ENCODE results near the gene KIRREL3.

Gene KIRREL3

DNA sequence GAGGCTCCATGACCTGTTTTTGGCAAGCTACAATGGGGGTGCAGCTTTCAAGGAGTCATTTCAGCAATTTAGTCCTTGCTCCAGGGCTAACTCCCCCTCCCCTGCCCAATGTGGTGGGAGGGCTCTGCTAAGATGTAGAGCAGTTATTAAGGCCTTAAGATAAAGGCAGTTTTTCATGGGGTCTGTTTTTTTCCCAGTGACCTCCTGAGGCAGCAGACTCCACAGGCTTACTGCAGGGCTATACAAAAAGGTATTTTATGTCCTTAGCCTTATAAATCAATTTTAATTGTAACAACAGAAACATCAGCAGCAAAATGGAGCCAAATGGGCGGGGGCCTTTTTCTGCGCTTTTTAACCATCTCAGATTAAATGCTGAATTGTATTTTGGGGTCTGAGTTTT is 192.3 kb downstream of the KIRREL3 start:
- no peak overlapping the region for H3K4me3 ChIP-seq (ENCODE audit: low read length)
- H3K27ac ChIP-seq (ENCODE audit: low read depth, low read length): no peak overlapping the region
- H3K36me3 ChIP-seq (ENCODE audit: insufficient read depth, low read length): no peaks in the 10 kb centered on the region
- H3K27me3 ChIP-seq (ENCODE audit: insufficient read depth, low read length): no peaks in the 10 kb centered on the region
- no peak overlapping the region for H3K9ac ChIP-seq (ENCODE audit: low read depth, low read length)
- no peaks in the 10 kb centered on the region for H3K9me3 ChIP-seq (ENCODE audit: insufficient read depth, low read depth, low read length)
- WGBS: 100% methylated on average over 1 of the region's 2 CpGs
- H3K4me1 ChIP-seq (ENCODE audit: insufficient read depth, low read length): 0 out of 2 replicates have a peak, but pooled peaks cover 8% of the 10 kb centered on the region

DNA sequence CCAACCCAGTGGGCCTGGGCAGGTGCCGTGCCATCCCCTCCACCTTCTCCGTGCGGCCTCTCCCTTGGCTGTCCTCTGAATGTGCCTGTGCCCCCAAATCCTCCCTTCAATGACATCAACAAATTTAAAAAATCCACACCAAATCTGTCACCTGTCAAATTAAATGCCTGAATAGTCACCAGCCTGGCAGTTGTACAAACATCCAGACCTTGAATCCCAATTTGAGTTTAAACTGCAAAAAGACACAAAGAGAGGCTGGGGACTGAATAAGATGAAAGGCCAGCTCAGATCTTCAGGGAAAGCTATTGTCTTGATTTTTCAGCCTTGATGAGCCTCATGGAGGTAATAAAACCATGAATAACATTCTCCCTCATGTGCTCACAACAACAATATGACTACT is 194.7 kb downstream of the KIRREL3 start:
- H3K27me3 ChIP-seq (ENCODE audit: insufficient read depth, low read length): no peaks in the 10 kb centered on the region
- no peak overlapping the region for H3K27ac ChIP-seq (ENCODE audit: low read depth, low read length)
- no peak overlapping the region for H3K9ac ChIP-seq (ENCODE audit: low read depth, low read length)
- H3K4me1 ChIP-seq (ENCODE audit: insufficient read depth, low read length): 0 out of 2 replicates have a peak, but pooled peaks cover 8% of the 10 kb centered on the region
- WGBS: 95% methylated on average over 3 of the region's 3 CpGs
- no peak overlapping the region for H3K4me3 ChIP-seq (ENCODE audit: low read length)
- no peaks in the 10 kb centered on the region for H3K9me3 ChIP-seq (ENCODE audit: insufficient read depth, low read depth, low read length)
- no peaks in the 10 kb centered on the region for H3K36me3 ChIP-seq (ENCODE audit: insufficient read depth, low read length)

DNA sequence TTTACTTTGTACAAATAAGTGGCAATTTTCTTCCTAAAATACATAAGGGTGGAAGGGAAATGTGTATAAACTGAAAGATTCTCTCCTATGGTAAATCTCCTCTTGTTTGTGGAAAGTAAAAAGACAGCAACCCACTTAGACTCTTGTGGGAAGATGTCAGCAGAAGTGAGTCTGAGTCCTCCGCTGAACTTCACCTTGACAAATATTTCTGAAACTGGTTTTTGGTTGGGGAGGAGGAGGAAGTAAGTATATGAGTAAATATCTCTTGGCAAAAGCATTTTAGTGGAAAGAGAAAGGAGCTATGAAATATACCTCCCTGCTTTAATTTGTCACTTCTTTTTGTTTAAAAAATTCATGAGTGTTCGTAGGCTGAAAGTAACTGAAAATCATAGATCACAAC is 196.2 kb downstream of the KIRREL3 start:
- no peak overlapping the region for H3K4me3 ChIP-seq (ENCODE audit: low read length)
- H3K27me3 ChIP-seq (ENCODE audit: insufficient read depth, low read length): no peaks in the 10 kb centered on the region
- 0 out of 2 replicates have a peak, but pooled peaks cover 8% of the 10 kb centered on the region for H3K4me1 ChIP-seq (ENCODE audit: insufficient read depth, low read length)
- no peak overlapping the region for H3K9ac ChIP-seq (ENCODE audit: low read depth, low read length)
- no peaks in the 10 kb centered on the region for H3K36me3 ChIP-seq (ENCODE audit: insufficient read depth, low read length)
- no peaks in the 10 kb centered on the region for H3K9me3 ChIP-seq (ENCODE audit: insufficient read depth, low read depth, low read length)
- WGBS: 84% methylated on average over 1 of the region's 2 CpGs
- no peak overlapping the region for H3K27ac ChIP-seq (ENCODE audit: low read depth, low read length)

DNA sequence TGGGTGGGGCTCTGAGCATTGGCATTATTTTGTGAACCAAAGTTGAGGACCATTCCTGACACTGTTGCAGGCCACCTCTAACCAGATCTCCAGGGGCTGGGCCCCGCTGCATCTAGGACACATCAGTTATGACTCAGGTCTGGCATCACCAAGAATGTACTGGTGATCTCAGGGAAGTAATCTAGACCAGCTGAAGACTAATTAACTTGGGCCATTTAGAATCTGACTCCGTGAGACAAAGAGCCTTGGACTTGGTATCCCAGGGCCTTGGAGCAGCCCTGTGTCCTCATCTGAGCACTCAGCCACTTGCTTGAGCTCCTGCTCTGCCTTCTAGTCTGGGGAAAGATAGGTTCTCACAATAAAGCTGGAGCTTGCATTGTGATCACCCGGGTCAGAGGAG is 200.6 kb downstream of the KIRREL3 start:
- 70% methylated on average over 3 of the region's 3 CpGs for WGBS
- no peaks in the 10 kb centered on the region for H3K27me3 ChIP-seq (ENCODE audit: insufficient read depth, low read length)
- no peak overlapping the region for H3K9ac ChIP-seq (ENCODE audit: low read depth, low read length)
- no peaks in the 10 kb centered on the region for H3K9me3 ChIP-seq (ENCODE audit: insufficient read depth, low read depth, low read length)
- no peak overlapping the region for H3K4me3 ChIP-seq (ENCODE audit: low read length)
- H3K4me1 ChIP-seq (ENCODE audit: insufficient read depth, low read length): no peaks in the 10 kb centered on the region
- H3K36me3 ChIP-seq (ENCODE audit: insufficient read depth, low read length): no peaks in the 10 kb centered on the region
- no peak overlapping the region for H3K27ac ChIP-seq (ENCODE audit: low read depth, low read length)

DNA sequence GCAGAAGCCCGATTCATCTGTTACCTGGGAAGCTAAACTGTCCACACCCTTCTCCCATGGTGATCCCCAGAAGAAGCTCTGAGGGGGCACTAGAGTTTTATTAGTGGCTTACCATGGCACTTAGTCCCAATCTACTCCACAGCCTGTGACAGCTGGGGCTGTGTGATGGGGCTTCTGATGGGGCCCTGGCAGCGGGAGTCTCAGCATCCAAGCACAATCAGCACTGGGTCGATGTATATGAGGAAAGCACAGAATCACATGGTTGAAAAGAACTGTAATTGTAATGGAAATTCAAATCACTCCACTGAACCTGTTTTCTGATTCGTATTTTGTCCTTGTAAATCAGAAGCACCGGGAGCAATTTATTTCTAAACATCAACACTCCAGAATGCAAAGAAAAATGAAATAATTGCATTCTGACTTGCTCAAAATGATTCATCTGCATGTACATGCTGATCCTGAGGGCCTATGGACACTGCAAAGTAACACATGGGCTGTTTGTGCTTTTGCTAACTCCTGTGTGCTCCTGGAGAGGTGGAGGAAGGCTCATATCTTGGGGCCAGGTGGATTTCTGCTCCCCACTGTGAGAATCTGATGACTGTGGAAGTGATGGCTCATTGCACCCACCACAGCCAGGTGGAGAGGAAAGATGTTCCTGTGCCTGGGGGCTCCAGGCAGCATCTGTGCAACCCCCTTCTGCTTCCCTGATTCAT is 203.0 kb downstream of the KIRREL3 start:
- no peaks in the 10 kb centered on the region for H3K4me1 ChIP-seq (ENCODE audit: insufficient read depth, low read length)
- no peak overlapping the region for H3K9ac ChIP-seq (ENCODE audit: low read depth, low read length)
- no peaks in the 10 kb centered on the region for H3K27me3 ChIP-seq (ENCODE audit: insufficient read depth, low read length)
- H3K36me3 ChIP-seq (ENCODE audit: insufficient read depth, low read length): no peaks in the 10 kb centered on the region
- WGBS: 90% methylated on average over 5 of the region's 5 CpGs
- H3K9me3 ChIP-seq (ENCODE audit: insufficient read depth, low read depth, low read length): no peaks in the 10 kb centered on the region
- H3K27ac ChIP-seq (ENCODE audit: low read depth, low read length): no peak overlapping the region
- H3K4me3 ChIP-seq (ENCODE audit: low read length): no peak overlapping the region

DNA sequence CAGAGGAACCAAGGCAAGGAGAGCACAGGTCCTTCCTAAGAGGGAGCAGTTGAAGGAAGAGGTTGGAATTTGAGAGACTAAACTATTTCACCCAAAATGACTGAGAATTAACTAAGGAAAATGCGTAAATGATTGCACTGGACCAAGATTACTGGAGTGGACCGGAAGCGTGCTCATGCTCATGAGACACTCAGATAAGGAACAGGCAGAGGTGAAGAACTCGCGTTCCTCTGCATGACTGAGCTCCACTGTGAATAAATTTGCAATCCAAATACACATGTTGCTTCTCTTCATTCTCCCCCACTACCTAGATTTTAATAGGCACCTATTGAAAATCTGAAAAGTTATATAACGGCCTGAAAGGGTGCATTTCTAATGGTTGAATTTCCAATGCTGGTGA is 207.0 kb downstream of the KIRREL3 start:
- no peak overlapping the region for H3K9ac ChIP-seq (ENCODE audit: low read depth, low read length)
- H3K27me3 ChIP-seq (ENCODE audit: insufficient read depth, low read length): no peaks in the 10 kb centered on the region
- no peaks in the 10 kb centered on the region for H3K36me3 ChIP-seq (ENCODE audit: insufficient read depth, low read length)
- no peak overlapping the region for H3K27ac ChIP-seq (ENCODE audit: low read depth, low read length)
- no peak overlapping the region for H3K4me3 ChIP-seq (ENCODE audit: low read length)
- H3K9me3 ChIP-seq (ENCODE audit: insufficient read depth, low read depth, low read length): no peaks in the 10 kb centered on the region
- 92% methylated on average over 6 of the region's 6 CpGs for WGBS
- H3K4me1 ChIP-seq (ENCODE audit: insufficient read depth, low read length): no peaks in the 10 kb centered on the region

DNA sequence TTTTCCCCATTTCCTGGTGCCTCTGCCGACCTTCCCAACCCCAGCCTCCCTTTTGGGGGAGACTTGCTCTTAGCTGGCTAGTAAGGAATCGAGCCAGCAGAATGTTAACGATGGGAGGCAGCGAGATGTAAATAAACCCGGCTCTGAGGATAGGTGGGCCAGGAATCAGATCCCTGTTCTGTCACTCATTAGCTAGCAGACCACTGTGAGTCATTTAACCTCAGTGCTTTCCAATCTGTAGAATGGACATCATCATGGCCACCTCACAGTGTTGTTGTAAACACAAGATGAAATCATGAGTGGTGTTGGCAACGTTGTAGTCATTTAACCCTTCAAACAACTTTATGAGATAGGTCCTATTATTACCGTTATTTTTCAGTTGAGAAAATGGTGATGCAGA is 208.6 kb downstream of the KIRREL3 start:
- 92% methylated on average over 6 of the region's 7 CpGs for WGBS
- Histone ChIP-seq H3K9me3 (ENCODE audit: insufficient read depth, low read depth, low read length) (no peaks in the 10 kb centered on the region), H3K4me1 (ENCODE audit: insufficient read depth, low read length) (no peaks in the 10 kb centered on the region), H3K4me3 (ENCODE audit: low read length) (no peak overlapping the region), H3K36me3 (ENCODE audit: insufficient read depth, low read length) (no peaks in the 10 kb centered on the region), H3K9ac (ENCODE audit: low read depth, low read length) (no peak overlapping the region), H3K27ac (ENCODE audit: low read depth, low read length) (no peak overlapping the region), H3K27me3 (ENCODE audit: insufficient read depth, low read length) (no peaks in the 10 kb centered on the region)

DNA sequence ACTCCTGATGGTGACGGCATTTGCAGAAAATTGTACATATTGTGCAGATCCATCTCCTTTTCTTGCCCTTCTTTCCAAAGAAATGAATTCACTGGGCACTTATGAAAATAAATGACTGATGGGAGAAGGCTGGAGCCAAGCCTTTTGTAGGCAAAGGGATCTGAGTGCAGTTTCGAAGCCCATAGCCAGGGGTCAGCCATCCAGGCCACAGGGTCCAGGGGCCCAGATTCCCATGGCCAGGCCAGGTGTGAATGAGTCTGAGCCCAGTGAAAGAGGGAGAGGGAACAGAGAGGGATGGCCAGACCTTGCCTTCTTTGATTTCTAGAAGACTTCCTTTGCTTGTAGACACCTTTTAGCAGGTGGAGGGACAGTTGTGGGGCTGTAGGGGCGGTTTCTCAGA is 209.1 kb downstream of the KIRREL3 start:
- Histone ChIP-seq H3K27me3 (ENCODE audit: insufficient read depth, low read length) (no peaks in the 10 kb centered on the region), H3K27ac (ENCODE audit: low read depth, low read length) (no peak overlapping the region), H3K36me3 (ENCODE audit: insufficient read depth, low read length) (no peaks in the 10 kb centered on the region), H3K9me3 (ENCODE audit: insufficient read depth, low read depth, low read length) (no peaks in the 10 kb centered on the region), H3K9ac (ENCODE audit: low read depth, low read length) (no peak overlapping the region), H3K4me3 (ENCODE audit: low read length) (no peak overlapping the region), H3K4me1 (ENCODE audit: insufficient read depth, low read length) (no peaks in the 10 kb centered on the region)
- WGBS: 87% methylated on average over 3 of the region's 3 CpGs

DNA sequence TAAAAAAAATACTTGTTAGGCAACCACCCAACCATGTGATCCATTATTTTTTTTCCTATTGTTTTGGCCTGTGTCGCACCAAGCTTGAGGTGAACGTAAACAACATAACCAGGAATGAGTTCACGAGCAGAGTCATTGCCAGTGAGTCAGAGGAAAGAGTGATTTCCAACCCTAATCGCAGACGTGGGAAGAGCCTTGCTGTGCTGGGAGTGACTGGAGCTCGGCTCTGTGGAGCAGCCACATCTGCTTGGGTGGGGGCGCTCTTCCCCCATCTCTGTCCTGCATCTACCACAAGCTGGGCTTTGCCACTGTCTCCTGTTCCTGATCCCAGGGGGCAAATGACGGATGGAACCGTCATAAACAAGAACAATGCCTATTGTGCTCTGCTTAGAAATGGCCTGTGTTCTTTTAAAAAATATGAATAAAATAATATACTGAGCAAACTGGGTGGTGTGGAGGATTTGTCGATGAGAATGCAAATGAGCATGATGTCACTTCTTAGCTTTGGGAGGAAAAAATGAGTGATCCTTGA is 210.0 kb downstream of the KIRREL3 start:
- Histone ChIP-seq H3K4me1 (ENCODE audit: insufficient read depth, low read length) (no peaks in the 10 kb centered on the region), H3K27ac (ENCODE audit: low read depth, low read length) (no peak overlapping the region)
- WGBS: 64% methylated on average over 10 of the region's 10 CpGs

DNA sequence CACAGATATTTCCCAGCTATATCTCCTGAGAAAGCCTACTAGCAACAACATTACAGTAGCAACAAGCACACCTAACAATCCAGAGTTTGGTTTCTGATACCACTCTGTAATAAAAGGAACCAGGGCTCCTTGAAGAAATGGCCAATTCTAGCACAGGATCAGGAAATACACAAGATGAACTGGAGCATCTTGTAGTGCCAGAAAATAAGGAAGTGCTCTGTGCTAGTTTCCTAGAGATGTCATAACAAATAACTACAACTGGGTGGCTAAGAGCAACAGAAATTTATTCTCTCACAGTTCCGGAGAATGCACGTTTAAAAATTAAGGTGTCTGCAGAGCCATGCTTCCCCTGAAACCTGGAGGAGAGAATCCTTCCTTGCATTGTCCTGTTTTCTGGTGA is 217.8 kb downstream of the KIRREL3 start:
- Histone ChIP-seq H3K36me3 (ENCODE audit: insufficient read depth, low read length) (no peaks in the 10 kb centered on the region), H3K9ac (ENCODE audit: low read depth, low read length) (no peak overlapping the region), H3K9me3 (ENCODE audit: insufficient read depth, low read depth, low read length) (no peaks in the 10 kb centered on the region), H3K27ac (ENCODE audit: low read depth, low read length) (no peak overlapping the region), H3K27me3 (ENCODE audit: insufficient read depth, low read length) (no peaks in the 10 kb centered on the region), H3K4me3 (ENCODE audit: low read length) (no peak overlapping the region), H3K4me1 (ENCODE audit: insufficient read depth, low read length) (peaks cover 5% of the 10 kb centered on the region; the same call in 1 of the 2 replicates)
- 97% methylated on average over 2 of the region's 2 CpGs for WGBS

More for the DNA sequence above, 210.0 kb downstream of the KIRREL3 start:
- H3K9me3 ChIP-seq (ENCODE audit: insufficient read depth, low read depth, low read length): no peaks in the 10 kb centered on the region
- H3K4me3 ChIP-seq (ENCODE audit: low read length): no peak overlapping the region
- H3K36me3 ChIP-seq (ENCODE audit: insufficient read depth, low read length): no peaks in the 10 kb centered on the region
- no peak overlapping the region for H3K9ac ChIP-seq (ENCODE audit: low read depth, low read length)
- H3K27me3 ChIP-seq (ENCODE audit: insufficient read depth, low read length): no peaks in the 10 kb centered on the region

DNA sequence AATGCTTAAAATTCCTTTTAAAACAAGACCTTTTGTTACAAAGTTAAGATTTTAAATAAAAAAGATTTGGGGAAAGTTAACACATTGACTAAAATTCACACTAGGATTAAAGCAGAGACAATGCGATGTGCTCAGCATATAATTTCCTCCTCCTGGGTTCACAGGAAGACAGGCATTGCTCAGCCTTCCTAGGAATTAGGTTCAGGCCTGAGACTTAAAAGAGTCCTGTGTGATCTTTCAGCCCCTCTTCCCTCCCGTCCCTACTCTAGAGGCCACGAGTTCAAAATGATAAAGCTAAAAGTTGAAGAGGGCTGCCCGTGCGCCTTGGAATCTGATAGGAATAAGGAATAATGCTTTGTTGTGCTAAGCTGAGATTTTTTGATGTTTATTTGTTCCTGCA is 218.6 kb downstream of the KIRREL3 start:
- Histone ChIP-seq H3K4me1 (ENCODE audit: insufficient read depth, low read length) (peaks cover 5% of the 10 kb centered on the region; the same call in 1 of the 2 replicates), H3K4me3 (ENCODE audit: low read length) (no peak overlapping the region), H3K36me3 (ENCODE audit: insufficient read depth, low read length) (no peaks in the 10 kb centered on the region), H3K27me3 (ENCODE audit: insufficient read depth, low read length) (no peaks in the 10 kb centered on the region), H3K9me3 (ENCODE audit: insufficient read depth, low read depth, low read length) (no peaks in the 10 kb centered on the region), H3K27ac (ENCODE audit: low read depth, low read length) (no peak overlapping the region), H3K9ac (ENCODE audit: low read depth, low read length) (no peak overlapping the region)
- whole genome bisulfite sequencing: 63% methylated on average over 5 of the region's 5 CpGs
